Panc1 (cell line): ENCODE results near the gene OR4M1.

Experiments used
- CTCF ChIP-seq: fragments of 450-650 bp; IDR thresholded peaks from 2 replicates; pipeline ENCODE4 v1.5.1; 2017; ENCODE audit warnings: mild to moderate bottlenecking
- POLR2AphosphoS5 ChIP-seq: IDR thresholded peaks from 2 replicates; pipeline ENCODE4 v1.6.1; 2012; ENCODE audit warnings: mild to moderate bottlenecking, low read depth, low read length, moderate library complexity
- REST ChIP-seq, 2 experiments: IDR thresholded peaks; 2 replicates each; pipeline ENCODE4 v1.6.1; 2011 to 2012; ENCODE audit warnings: low read depth in 2 of 2, control low read depth in 1 of 2, low read length in 1 of 2, mild to moderate bottlenecking in 1 of 2, moderate library complexity in 1 of 2; ENCODE audit not compliant: insufficient read depth in 1 of 2
- SIN3A ChIP-seq: IDR thresholded peaks from 2 replicates; pipeline ENCODE4 v1.6.1; 2012; ENCODE audit warnings: low read depth, mild to moderate bottlenecking, low read length, moderate library complexity, borderline replicate concordance; ENCODE audit not compliant: insufficient read depth
- TCF7L2 ChIP-seq: IDR thresholded peaks from 2 replicates; pipeline ENCODE4 v1.6.1; 2011; ENCODE audit warnings: mild to moderate bottlenecking, low read depth, low read length, inconsistent platforms

DNA sequence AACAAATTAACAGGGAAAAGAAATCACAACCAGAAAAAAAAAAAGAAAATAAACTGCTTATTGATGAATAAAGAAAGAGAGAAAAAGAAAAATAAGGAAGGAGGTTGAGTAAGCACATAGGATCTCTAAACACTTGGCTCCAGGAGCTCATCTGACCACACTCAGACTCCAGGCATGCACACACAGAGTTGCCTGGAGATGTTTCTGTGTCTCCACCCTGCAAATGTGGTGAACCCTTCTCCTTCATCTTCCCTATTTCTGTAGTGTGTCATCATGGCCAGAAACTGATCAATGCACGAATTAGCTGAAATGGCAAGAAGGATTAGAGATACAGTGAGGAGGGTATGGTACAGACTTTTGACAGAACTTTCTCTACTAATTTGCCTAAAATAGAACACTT, 50.5 kb downstream of the OR4M1 start:
- no peak for TF ChIP-seq CTCF
- TF ChIP-seq TCF7L2, result no peak
- TF ChIP-seq REST (IDR thresholded peaks at IDR 0.05; ENCODE audit: insufficient read depth in 1 of 2, low read depth in 2 of 2, low read length in 1 of 2), result no peak
- no peak for TF ChIP-seq POLR2AphosphoS5
- no peak for TF ChIP-seq SIN3A
